Right lobe of liver (tissue), 4 donors: Measurements from ENCODE around the gene KRT17.

Source experiments
- CTCF ChIP-seq, 4 donors: fragments of 200-600 bp in 3 of 4; fragments of 450-650 bp in 1 of 4; IDR thresholded peaks; one replicate each; pipeline versions ENCODE4 v1.5.1 to v1.8.0; 2016 to 2022; ENCODE audit warnings: antibody characterized with exemption in 4 of 4, mild to moderate bottlenecking in 2 of 4
- POLR2A ChIP-seq: fragments of 450-650 bp; IDR thresholded peaks from one replicate; pipeline ENCODE4 v1.6.1; 2017; ENCODE audit warnings: antibody characterized with exemption, mild to moderate bottlenecking
- donor health status: DM: no; HTN: no; CAD: no.
- donor health status: DM: no; HTN: no; CAD: no.
- donor health status: DM: no; HTN: yes; CAD: no.

- TF ChIP-seq POLR2A, result no peak
- no peak for TF ChIP-seq CTCF (IDR thresholded peaks at IDR 0.05)
Measured at GRCh38 chr17:41635121-41636097, 11.0 kb upstream of the KRT17 start.
